ENCODE measurements around the gene NT5C3B. TPM values are rescaled to one million over a fixed set of nuclear protein-coding genes. Genes with fewer than 3 reads are reported as not detected.

NT5C3B gene
- total RNA-seq, 1 donor from 2014 or later, result 36.5 TPM

GRCh38 chr17:41810659-41811548 is 25.1 kb downstream of the NT5C3B start:
- peaks cover 25% of the 10 kb centered on the region for H3K4me1 ChIP-seq
- no peaks in the 10 kb centered on the region for H3K27me3 ChIP-seq
- intact Hi-C loops (cut with DNase I), result no loop called here
- no peaks in the 10 kb centered on the region for H3K36me3 ChIP-seq
- TF ChIP-seq CTCF (IDR thresholded peaks at IDR 0.05), result no peak
- peak overlapping the region; percentile 72 for H3K27ac ChIP-seq
- ATAC-seq, result peak; percentile 50
- no peaks in the 10 kb centered on the region for H3K9me3 ChIP-seq
- H3K4me3 ChIP-seq, result peak overlapping the region; percentile 69
- peak; percentile 71 for DNase-seq

GRCh38 chr17:41806685-41807445 is 29.2 kb downstream of the NT5C3B start:
- Histone ChIP-seq H3K36me3 (no peaks in the 10 kb centered on the region), H3K9me3 (no peaks in the 10 kb centered on the region), H3K4me3 (no peak overlapping the region), H3K27me3 (no peaks in the 10 kb centered on the region), H3K4me1 (peaks cover 14% of the 10 kb centered on the region), H3K27ac (no peak overlapping the region)
- no peak for TF ChIP-seq CTCF (IDR thresholded peaks at IDR 0.05)
- no peak for ATAC-seq
- no peak for DNase-seq
- intact Hi-C loops (cut with DNase I), result no loop called here

- H3K36me3 ChIP-seq, result no peaks in the 10 kb centered on the region
- no peaks in the 10 kb centered on the region for H3K9me3 ChIP-seq
- H3K4me1 ChIP-seq, result peaks cover 10% of the 10 kb centered on the region
- no peak overlapping the region for H3K4me3 ChIP-seq
- DNase-seq (no peak), ATAC-seq (no peak)
- no peak for TF ChIP-seq CTCF (IDR thresholded peaks at IDR 0.05)
- intact Hi-C loops (cut with DNase I), result no loop called here
- H3K27ac ChIP-seq, result no peak overlapping the region
- H3K27me3 ChIP-seq, result no peaks in the 10 kb centered on the region
Observed at GRCh38 chr17:41803049-41804020, 32.7 kb downstream of the NT5C3B start.

GRCh38 chr17:41801374-41802271 is 34.4 kb downstream of the NT5C3B start:
- no peaks in the 10 kb centered on the region for H3K36me3 ChIP-seq
- intact Hi-C loops (cut with DNase I), result loop anchor here (2.0 kb wide), 1 partner anchor 63 kb away; no protein-coding TSS in a partner anchor
- no peak overlapping the region for H3K4me3 ChIP-seq
- peak; percentile 98 for TF ChIP-seq CTCF (IDR thresholded peaks at IDR 0.05)
- peaks cover 10% of the 10 kb centered on the region for H3K4me1 ChIP-seq
- no peaks in the 10 kb centered on the region for H3K27me3 ChIP-seq
- ATAC-seq (peak; percentile 87), DNase-seq (peak; percentile 89)
- H3K9me3 ChIP-seq, result no peaks in the 10 kb centered on the region
- H3K27ac ChIP-seq, result peak overlapping the region; percentile 18

Data from upper lobe of right lung (tissue), 1 donor.